Mucosa of gallbladder (tissue), 1 donor: ENCODE measurements around the gene G6PD. TPM values are rescaled to one million over a fixed set of nuclear protein-coding genes. Genes with fewer than 3 reads are reported as not detected.

Experiments used
- DNase-seq: peaks from one replicate; pipeline ENCODE4 v3.0.0-alpha.2; 2020; ENCODE audit warnings: low spot score
- total RNA-seq: library from RNA; stranded (reverse); gene quantifications from one replicate; pipeline ENCODE4 v1.2.1, GENCODE V29; 2021
- donor health status: DM: no; HTN: no; CAD: no.

G6PD gene
- total RNA-seq, 1 donor from 2014 or later, result 119 TPM

- DNase-seq, result no peak
Measured at GRCh38 chrX:154487518-154488290, 58.9 kb downstream of the G6PD start.

GRCh38 chrX:154486396-154487207 is 60.0 kb downstream of the G6PD start, which contains the start of gene UBL4A:
TSS of gene UBL4A (minus strand) at chrX:154486615. CDS start at chrX:154486584, 31 bp downstream.
- DNase-seq, result peak; percentile 41

- DNase-seq, result no peak
Measured at GRCh38 chrX:154486052-154486395, 60.6 kb downstream of the G6PD start.

- DNase-seq, result no peak
Measured at GRCh38 chrX:154485150-154486051, 61.2 kb downstream of the G6PD start.

DNA sequence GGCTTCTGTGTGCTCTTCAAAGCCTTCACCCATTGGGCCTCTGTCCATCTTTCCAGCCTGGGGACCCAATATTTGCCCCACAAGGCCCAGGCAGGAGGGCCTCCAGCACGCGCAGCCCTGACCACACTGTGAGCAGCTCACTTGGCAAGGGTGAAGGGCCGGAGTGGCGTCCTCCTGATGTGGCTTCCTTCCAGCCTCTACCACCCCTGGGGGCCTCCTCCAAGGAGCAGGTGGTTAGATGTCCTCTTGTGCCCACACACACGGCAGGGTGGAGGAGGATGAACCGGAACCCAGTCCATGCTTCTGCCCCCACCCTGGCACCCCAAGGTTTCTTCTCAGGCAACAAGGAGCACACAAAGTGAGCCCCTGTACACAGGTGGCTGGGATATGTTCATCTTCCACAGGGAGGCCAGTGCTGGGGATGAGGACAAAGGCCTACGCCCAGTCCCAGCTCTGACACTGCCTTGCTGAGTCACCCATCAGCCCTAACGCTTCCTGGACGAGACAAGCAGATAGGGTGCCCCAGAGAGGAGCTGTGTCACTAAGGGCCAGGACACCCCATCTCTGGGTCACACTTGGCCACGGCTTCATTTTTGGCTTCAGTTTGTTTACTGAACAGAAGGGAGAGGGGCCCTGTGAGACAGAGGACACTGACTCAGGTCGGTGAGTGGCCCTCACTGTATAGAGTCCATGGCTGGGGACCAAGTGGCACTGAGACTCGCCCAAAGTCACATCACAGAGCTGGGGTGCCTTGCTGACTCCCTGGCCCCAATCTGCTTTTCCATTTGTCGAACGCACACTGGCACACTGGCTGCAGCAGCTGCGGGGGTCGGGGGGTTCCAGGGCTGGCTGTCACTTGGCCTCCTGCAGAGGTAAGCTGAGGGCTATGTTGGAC is 62.1 kb downstream of the G6PD start:
- DNase-seq, result no peak

GRCh38 chrX:154483325-154483724 is 63.3 kb downstream of the G6PD start:
- DNase-seq, result no peak

- DNase-seq, result no peak
Measured at GRCh38 chrX:154482786-154483185, 63.9 kb downstream of the G6PD start.

DNA sequence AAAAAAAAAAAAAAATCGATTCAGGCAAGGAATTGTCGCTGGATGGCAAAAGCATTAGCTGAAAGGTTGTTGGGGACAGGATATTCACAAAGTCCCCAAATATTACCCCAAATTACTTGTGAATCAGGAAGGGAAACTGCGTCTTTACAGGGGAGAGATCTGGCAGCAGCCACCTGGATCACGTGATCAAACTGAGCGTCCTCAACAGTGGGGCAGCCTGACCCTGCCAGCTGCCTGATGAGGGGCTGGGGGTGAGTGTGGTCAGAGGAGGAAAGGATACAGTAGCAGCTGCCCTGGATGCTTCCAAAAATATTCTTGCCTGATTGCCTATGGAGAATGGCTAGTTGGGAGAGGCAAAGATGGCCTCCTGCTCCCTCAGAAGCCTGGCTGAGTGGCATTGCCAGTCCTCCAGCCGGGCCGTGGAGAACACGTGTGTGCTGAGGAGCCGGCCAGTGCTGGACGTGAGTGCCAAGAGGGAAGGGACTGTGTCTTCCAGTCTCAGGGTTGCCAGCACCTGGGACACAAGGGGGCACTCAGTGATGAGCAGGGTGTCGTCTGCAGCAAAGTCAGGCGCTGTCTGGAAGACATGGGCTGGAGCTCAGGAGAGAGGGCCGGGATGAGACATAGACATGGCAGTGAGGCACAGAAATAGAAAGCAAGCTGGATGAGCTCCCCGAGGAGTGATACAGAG is 64.6 kb downstream of the G6PD start:
- no peak for DNase-seq

Other genes with a start within 250 kb of the G6PD start
- 2,367 TPM for gene FLNA, start 172.2 kb downstream of the G6PD start, total RNA-seq
- 62.6 TPM for gene EMD, start 167.6 kb downstream of the G6PD start, total RNA-seq
- gene RPL10, start 148.5 kb downstream of the G6PD start, total RNA-seq, result 1,937 TPM
- 28.2 TPM for gene DNASE1L1, start 137.6 kb downstream of the G6PD start, total RNA-seq
- gene TAFAZZIN, start 135.3 kb downstream of the G6PD start, total RNA-seq, result 49.8 TPM
- 108 TPM for gene ATP6AP1, start 118.2 kb downstream of the G6PD start, total RNA-seq
- gene GDI1, start 109.7 kb downstream of the G6PD start, total RNA-seq, result 157 TPM
- 71.3 TPM for gene FAM50A, start 102.7 kb downstream of the G6PD start, total RNA-seq
- 75.6 TPM for gene PLXNA3, start 88.6 kb downstream of the G6PD start, total RNA-seq
- 26.3 TPM for gene LAGE3, start 67.6 kb downstream of the G6PD start, total RNA-seq
- gene UBL4A, start 60.2 kb downstream of the G6PD start, total RNA-seq, result 38.2 TPM
- gene SLC10A3, start 56.2 kb downstream of the G6PD start, total RNA-seq, result 32.2 TPM
- 75.3 TPM for gene FAM3A, start 30.6 kb downstream of the G6PD start, total RNA-seq
- 31.2 TPM for gene IKBKG, start 774 bp upstream of the G6PD start, total RNA-seq
- gene CTAG1A, start 38.3 kb upstream of the G6PD start, total RNA-seq, result not detected
- gene CTAG1B, start 72.4 kb upstream of the G6PD start, total RNA-seq, result not detected
- gene CTAG2, start 106.7 kb upstream of the G6PD start, total RNA-seq, result not detected
- gene GAB3, start 204.2 kb upstream of the G6PD start, total RNA-seq, result 4.6 TPM
- 26.9 TPM for gene DKC1, start 216.0 kb upstream of the G6PD start, total RNA-seq